ENCODE data around the gene NRG4. TPM values are rescaled to one million over a fixed set of nuclear protein-coding genes. Genes with fewer than 3 reads are reported as not detected.
A peak's percentile ranks its signal among the peaks of the same experiment; 100 is the strongest.
"Not testable (repeated sequence)": the region's sequence is repeated elsewhere in the genome, so short reads cannot be mapped to it uniquely, and the experiment has no call there.

Gene NRG4
- total RNA-seq, 1 experiment from 2014 or later: 0.55 TPM

DNA sequence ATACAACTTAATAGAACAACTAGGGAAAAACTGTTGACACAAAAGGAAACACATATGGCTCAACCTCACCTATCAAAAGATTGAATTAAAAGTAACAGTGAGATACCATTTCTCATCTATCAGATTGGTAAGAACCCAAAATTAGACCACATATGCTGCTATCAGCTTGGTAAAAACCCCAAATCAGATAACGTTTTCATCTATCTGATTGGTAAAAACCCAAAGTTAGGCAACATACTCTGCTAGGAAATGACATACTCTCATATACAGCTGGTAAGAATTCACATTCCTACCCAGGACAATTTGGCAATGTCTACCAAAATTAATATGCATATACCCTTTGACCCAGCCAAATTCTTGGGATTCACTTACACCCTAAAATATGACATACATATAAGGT lies 26.3 kb downstream of the NRG4 start (continued):
- TF ChIP-seq, protein P1, sequence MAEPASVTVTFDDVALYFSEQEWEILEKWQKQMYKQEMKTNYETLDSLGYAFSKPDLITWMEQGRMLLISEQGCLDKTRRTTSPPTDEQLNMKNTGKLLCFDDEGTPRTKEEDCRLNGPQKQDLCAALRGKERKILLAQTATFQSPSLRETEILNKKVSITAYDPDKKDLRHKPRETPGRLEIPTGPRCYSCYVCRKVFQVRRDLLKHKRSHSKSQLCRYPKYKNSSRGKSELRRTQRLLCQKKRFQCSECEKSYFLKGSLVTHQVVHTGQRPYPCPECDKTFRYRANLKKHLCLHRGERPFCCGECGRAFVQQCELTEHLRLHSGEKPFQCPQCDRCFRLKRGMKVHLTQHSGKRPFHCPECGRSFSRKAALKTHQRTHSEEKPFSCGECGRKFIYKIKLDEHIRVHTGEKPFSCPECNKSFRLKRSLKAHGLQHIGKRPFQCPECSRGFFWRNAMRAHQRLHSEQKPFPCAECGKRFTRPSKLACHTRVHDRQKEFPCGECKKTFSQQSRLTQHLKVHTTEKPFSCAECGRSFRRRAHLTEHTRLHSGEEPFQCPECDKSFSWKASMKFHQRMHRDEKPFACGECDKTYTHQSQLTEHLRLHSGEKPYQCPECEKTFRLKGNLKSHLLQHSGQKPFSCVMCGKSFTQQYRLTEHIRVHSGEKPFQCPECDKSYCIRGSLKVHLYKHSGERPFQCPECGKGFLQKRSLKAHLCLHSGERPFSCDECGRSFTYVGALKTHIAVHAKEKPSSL (CRISPR knock-in tag; conservative IDR thresholded peaks at IDR 0.05): no peak
- TF ChIP-seq ZMAT4 (CRISPR knock-in tag; IDR thresholded peaks at IDR 0.05): no peak
- no peak for TF ChIP-seq OVOL2 (CRISPR knock-in tag; IDR thresholded peaks at IDR 0.05; ENCODE audit: borderline replicate concordance)
- TF ChIP-seq AFF4 (CRISPR knock-in tag; IDR thresholded peaks at IDR 0.05; ENCODE audit: borderline replicate concordance): no peak
- no peak for TF ChIP-seq ZNF423 (CRISPR knock-in tag; IDR thresholded peaks at IDR 0.05)
- TF ChIP-seq ZNF671 (CRISPR knock-in tag; IDR thresholded peaks at IDR 0.05): no peak

- H3K36me3 Mint-ChIP-seq; ATAC-seq; CTCF ChIA-PET; H3K4me3 Mint-ChIP-seq; H3K9me3 Mint-ChIP-seq; POLR2A ChIA-PET; H3K27ac Mint-ChIP-seq; H3K27me3 Mint-ChIP-seq (ENCODE audit: low read depth); DNase-seq (ENCODE audit: low spot score): not testable (repeated sequence)
- H3K4me1 Mint-ChIP-seq: peaks cover 13% of the 10 kb centered on the region
Observed at GRCh38 chr15:75984706-75985105, 27.5 kb downstream of the NRG4 start.

GRCh38 chr15:75982468-75982867 lies 29.8 kb downstream of the NRG4 start:
- ChIA-PET POLR2A (no interaction called here), CTCF (interaction anchor here (0.8 to 1.6 kb wide), 2 partner anchors 54 to 157 kb away, joined by 3 to 6 read pairs; no protein-coding TSS in a partner anchor)
- Mint-ChIP-seq H3K4me1 (peaks cover 13% of the 10 kb centered on the region), H3K4me3 (no peak overlapping the region), H3K27me3 (ENCODE audit: low read depth) (peaks cover 3% of the 10 kb centered on the region; the same call in 1 of the 2 replicates), H3K27ac (no peak overlapping the region), H3K36me3 (0 out of 2 replicates have a peak, but pooled peaks cover 4% of the 10 kb centered on the region), H3K9me3 (peaks cover 4% of the 10 kb centered on the region)
- peak; percentile 53 for ATAC-seq
- no peak for DNase-seq (ENCODE audit: low spot score)
- TF ChIP-seq FOXP1 (CRISPR knock-in tag; IDR thresholded peaks at IDR 0.05; ENCODE audit: borderline replicate concordance): no peak
- no peak for TF ChIP-seq JUN (CRISPR knock-in tag; IDR thresholded peaks at IDR 0.05)
- TF ChIP-seq, protein P2, sequence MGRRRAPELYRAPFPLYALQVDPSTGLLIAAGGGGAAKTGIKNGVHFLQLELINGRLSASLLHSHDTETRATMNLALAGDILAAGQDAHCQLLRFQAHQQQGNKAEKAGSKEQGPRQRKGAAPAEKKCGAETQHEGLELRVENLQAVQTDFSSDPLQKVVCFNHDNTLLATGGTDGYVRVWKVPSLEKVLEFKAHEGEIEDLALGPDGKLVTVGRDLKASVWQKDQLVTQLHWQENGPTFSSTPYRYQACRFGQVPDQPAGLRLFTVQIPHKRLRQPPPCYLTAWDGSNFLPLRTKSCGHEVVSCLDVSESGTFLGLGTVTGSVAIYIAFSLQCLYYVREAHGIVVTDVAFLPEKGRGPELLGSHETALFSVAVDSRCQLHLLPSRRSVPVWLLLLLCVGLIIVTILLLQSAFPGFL (CRISPR knock-in tag; IDR thresholded peaks at IDR 0.05; ENCODE audit: borderline replicate concordance): no peak
- no peak for TF ChIP-seq MYBL2 (CRISPR knock-in tag; IDR thresholded peaks at IDR 0.05)
- no peak for TF ChIP-seq NR2C2 (CRISPR knock-in tag; IDR thresholded peaks at IDR 0.05)
- no peak for TF ChIP-seq ZNF219 (CRISPR knock-in tag; IDR thresholded peaks at IDR 0.05; ENCODE audit: borderline replicate concordance)
- TF ChIP-seq ZBTB43 (CRISPR knock-in tag; IDR thresholded peaks at IDR 0.05): no peak
- TF ChIP-seq NFATC4 (CRISPR knock-in tag; IDR thresholded peaks at IDR 0.05): no peak
- no peak for TF ChIP-seq FOXK1 (CRISPR knock-in tag; IDR thresholded peaks at IDR 0.05)
- no peak for TF ChIP-seq ZNF232 (CRISPR knock-in tag; IDR thresholded peaks at IDR 0.05)
- TF ChIP-seq NFYB (CRISPR knock-in tag; conservative IDR thresholded peaks at IDR 0.05; ENCODE audit: low read depth): no peak
- no peak for TF ChIP-seq NR3C1 (CRISPR knock-in tag; conservative IDR thresholded peaks at IDR 0.05; ENCODE audit: low read depth)
